Mesendoderm (in vitro differentiated cells): ENCODE measurements around the gene ADGRV1.

Experiments used
- DNase-seq: peaks from one replicate; pipeline ENCODE4 v3.0.0; 2013
- H2AK5ac ChIP-seq: 2 replicates; pipeline ENCODE4 v1.6.1; 2013; ENCODE audit warnings: low read length, inconsistent platforms
- H2BK120ac ChIP-seq: 2 replicates; pipeline ENCODE4 v1.6.1; 2013; ENCODE audit warnings: low read depth, mild to moderate bottlenecking, low read length, moderate library complexity, mixed read lengths
- H2BK15ac ChIP-seq: replicated peaks from 2 replicates; pipeline ENCODE4 v1.6.1; 2013; ENCODE audit warnings: low read depth, mild to moderate bottlenecking, moderate library complexity
- H2BK5ac ChIP-seq: 2 replicates; pipeline ENCODE4 v1.6.1; 2013; ENCODE audit warnings: low read length, inconsistent platforms
- H3K18ac ChIP-seq: 2 replicates; pipeline ENCODE4 v1.6.1; 2013; ENCODE audit warnings: mild to moderate bottlenecking, low read length, mixed read lengths
- H3K23ac ChIP-seq: one replicate; pipeline ENCODE4 v1.6.1; 2013; ENCODE audit warnings: low read length
- H3K27ac ChIP-seq: 2 replicates; pipeline ENCODE4 v1.5.1; 2013; ENCODE audit warnings: low read depth, mild to moderate bottlenecking, inconsistent platforms, low read length, moderate library complexity
- H3K27me3 ChIP-seq: 2 replicates; pipeline ENCODE4 v1.6.1; 2013; ENCODE audit warnings: low read length, control low read depth, mild to moderate bottlenecking, inconsistent platforms; ENCODE audit not compliant: insufficient read depth, poor library complexity
- H3K36me3 ChIP-seq: 2 replicates; pipeline ENCODE4 v1.6.1; 2013; ENCODE audit warnings: low read length, inconsistent platforms; ENCODE audit not compliant: control insufficient read depth, insufficient read depth
- H3K4ac ChIP-seq: one replicate; pipeline ENCODE4 v1.6.1; 2013; ENCODE audit warnings: low read depth, mild to moderate bottlenecking, low read length, moderate library complexity
- H3K4me1 ChIP-seq: 2 replicates; pipeline ENCODE4 v1.6.1; 2013; ENCODE audit warnings: low read depth, low read length, inconsistent platforms; ENCODE audit not compliant: control insufficient read depth
- H3K4me2 ChIP-seq: 2 replicates; pipeline ENCODE4 v1.6.1; 2013; ENCODE audit warnings: low read length
- H3K4me3 ChIP-seq: 2 replicates; pipeline ENCODE4 v1.5.1; 2013; ENCODE audit warnings: mild to moderate bottlenecking, low read length
- H3K56ac ChIP-seq: one replicate; pipeline ENCODE4 v1.6.1; 2013; ENCODE audit warnings: low read length
- H3K79me1 ChIP-seq: 2 replicates; pipeline ENCODE4 v1.6.1; 2013; ENCODE audit warnings: low read length, inconsistent platforms
- H3K79me2 ChIP-seq: 2 replicates; pipeline ENCODE4 v1.6.1; 2013; ENCODE audit warnings: mild to moderate bottlenecking, low read length; ENCODE audit not compliant: control insufficient read depth, insufficient read depth
- H3K9ac ChIP-seq: 2 replicates; pipeline ENCODE4 v1.6.1; 2013; ENCODE audit warnings: low read length, inconsistent platforms
- H4K5ac ChIP-seq: one replicate; pipeline ENCODE4 v1.6.1; 2013; ENCODE audit warnings: low read length
- H4K8ac ChIP-seq: one replicate; pipeline ENCODE4 v1.6.1; 2013; ENCODE audit warnings: low read depth, mild to moderate bottlenecking, control low read depth, low read length, moderate library complexity
- WGBS: extraction: QIAGEN DNeasy Blood & Tissue Kit; methylation state at CpG from one replicate; pipeline ENCODE4 v1.1.7; 2013; ENCODE audit warnings: low lambda C conversion rate, missing lambda C conversion rate; ENCODE audit not compliant: insufficient coverage; ENCODE audit errors: extremely low coverage; 5-methylcytosine and 5-hydroxymethylcytosine counted together

ADGRV1 gene

DNA sequence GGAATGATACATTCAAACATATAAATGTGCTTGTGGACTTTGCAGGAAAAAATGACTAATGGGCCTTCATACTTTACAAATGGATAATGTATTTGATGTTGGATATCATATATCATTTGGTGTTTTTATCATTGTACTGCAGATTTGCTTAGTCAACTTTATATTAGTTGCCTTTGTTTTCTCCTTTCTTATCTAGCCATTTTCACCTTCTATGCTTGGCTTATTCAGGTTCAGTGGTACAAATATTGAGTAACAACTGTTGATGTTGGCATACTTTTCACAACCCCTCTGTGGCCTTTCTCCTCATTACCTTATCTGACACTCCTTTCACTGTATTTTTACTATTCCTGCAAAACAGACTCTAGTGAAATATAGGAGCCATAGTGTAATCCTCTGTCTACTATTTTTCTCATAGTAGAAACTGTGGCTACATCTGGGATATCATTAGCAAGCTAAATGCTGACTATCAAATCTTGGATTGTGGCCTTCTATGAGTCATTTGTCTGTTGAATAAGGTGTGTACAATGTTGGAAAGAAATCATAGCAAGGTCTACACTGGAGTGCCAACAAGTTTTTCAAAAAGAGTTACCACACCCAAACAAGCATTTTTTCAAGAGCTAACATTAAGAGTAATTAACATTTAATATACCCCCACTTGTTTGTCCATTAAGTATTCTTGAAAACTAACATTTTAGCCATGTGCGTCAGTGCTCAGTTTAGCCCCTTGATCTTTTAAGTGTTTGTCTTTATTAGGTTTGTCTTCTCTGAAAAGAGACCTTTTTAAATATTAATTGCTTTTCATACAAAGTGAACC lies 330.1 kb downstream of the ADGRV1 start:
- no peak overlapping the region for H4K8ac ChIP-seq
- no peak overlapping the region for H3K4me2 ChIP-seq
- no CpG with 5 or more reads among the region's 1 CpG for WGBS
- no peak overlapping the region for H3K23ac ChIP-seq
- H2BK15ac ChIP-seq: no peak overlapping the region
- H2BK5ac ChIP-seq: no peak overlapping the region
- H3K18ac ChIP-seq: no peak overlapping the region
- no peaks in the 10 kb centered on the region for H3K27me3 ChIP-seq
- no peaks in the 10 kb centered on the region for H3K4me1 ChIP-seq
- H2AK5ac ChIP-seq: no peak overlapping the region
- no peak overlapping the region for H3K27ac ChIP-seq
- H3K9ac ChIP-seq: no peak overlapping the region
- no peaks in the 10 kb centered on the region for H3K79me2 ChIP-seq
- DNase-seq: no peak
- H3K79me1 ChIP-seq: no peaks in the 10 kb centered on the region
- no peak overlapping the region for H3K56ac ChIP-seq
- no peak overlapping the region for H2BK120ac ChIP-seq
- no peak overlapping the region for H3K4ac ChIP-seq
- no peak overlapping the region for H3K4me3 ChIP-seq
- H3K36me3 ChIP-seq: no peaks in the 10 kb centered on the region
- no peak overlapping the region for H4K5ac ChIP-seq

DNA sequence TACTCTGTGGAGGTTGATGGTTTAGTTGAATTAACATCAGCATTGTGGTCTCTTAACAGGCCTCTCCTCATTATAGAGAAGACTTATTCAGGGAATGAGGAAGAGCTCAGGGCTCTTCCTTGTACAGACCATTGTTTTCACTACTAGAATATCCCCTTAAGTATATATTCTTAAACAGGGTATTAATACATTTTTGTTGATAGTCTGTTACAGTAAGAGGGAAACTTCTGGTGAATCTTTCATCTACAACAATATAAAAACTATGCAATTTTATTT lies 330.7 kb downstream of the ADGRV1 start:
- Histone ChIP-seq H3K23ac (no peak overlapping the region), H3K36me3 (no peaks in the 10 kb centered on the region), H3K79me2 (no peaks in the 10 kb centered on the region), H2BK5ac (no peak overlapping the region), H2BK120ac (no peak overlapping the region), H4K5ac (no peak overlapping the region), H3K18ac (no peak overlapping the region), H2BK15ac (no peak overlapping the region), H2AK5ac (no peak overlapping the region), H3K4ac (no peak overlapping the region), H3K27me3 (no peaks in the 10 kb centered on the region), H3K4me1 (no peaks in the 10 kb centered on the region), H3K4me3 (no peak overlapping the region), H3K79me1 (no peaks in the 10 kb centered on the region), H3K9ac (no peak overlapping the region), H4K8ac (no peak overlapping the region), H3K4me2 (no peak overlapping the region), H3K56ac (no peak overlapping the region), H3K27ac (no peak overlapping the region)
- DNase-seq: no peak

DNA sequence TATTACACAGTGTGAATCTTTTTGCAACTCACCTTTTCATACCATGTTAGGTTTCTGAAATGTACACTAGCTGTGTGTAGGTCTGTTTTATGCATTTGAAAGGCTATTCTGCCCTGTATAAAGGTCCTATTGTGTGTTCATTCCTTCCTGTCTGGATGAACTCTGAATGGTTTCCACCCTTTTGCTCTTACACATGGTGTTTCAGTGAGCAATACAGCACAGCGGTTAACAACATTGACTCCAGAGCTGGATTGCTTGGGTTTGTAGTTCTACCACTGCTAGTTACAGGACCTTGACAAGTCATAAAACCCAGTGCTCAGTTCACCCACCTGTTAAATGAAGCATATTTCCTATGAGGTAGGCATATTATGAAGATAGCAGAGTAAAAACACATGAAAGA lies 331.6 kb downstream of the ADGRV1 start:
- Histone ChIP-seq H3K4me2 (no peak overlapping the region), H3K4ac (no peak overlapping the region), H2BK120ac (no peak overlapping the region), H2BK15ac (no peak overlapping the region), H3K9ac (no peak overlapping the region), H4K8ac (no peak overlapping the region), H3K23ac (no peak overlapping the region), H3K4me3 (no peak overlapping the region), H3K27ac (no peak overlapping the region), H3K79me2 (no peaks in the 10 kb centered on the region), H2AK5ac (no peak overlapping the region), H3K4me1 (no peaks in the 10 kb centered on the region), H3K56ac (no peak overlapping the region), H3K27me3 (no peaks in the 10 kb centered on the region), H4K5ac (no peak overlapping the region), H3K79me1 (no peaks in the 10 kb centered on the region), H2BK5ac (no peak overlapping the region), H3K36me3 (no peaks in the 10 kb centered on the region), H3K18ac (no peak overlapping the region)
- no CpG with 5 or more reads among the region's 1 CpG for WGBS
- no peak for DNase-seq

DNA sequence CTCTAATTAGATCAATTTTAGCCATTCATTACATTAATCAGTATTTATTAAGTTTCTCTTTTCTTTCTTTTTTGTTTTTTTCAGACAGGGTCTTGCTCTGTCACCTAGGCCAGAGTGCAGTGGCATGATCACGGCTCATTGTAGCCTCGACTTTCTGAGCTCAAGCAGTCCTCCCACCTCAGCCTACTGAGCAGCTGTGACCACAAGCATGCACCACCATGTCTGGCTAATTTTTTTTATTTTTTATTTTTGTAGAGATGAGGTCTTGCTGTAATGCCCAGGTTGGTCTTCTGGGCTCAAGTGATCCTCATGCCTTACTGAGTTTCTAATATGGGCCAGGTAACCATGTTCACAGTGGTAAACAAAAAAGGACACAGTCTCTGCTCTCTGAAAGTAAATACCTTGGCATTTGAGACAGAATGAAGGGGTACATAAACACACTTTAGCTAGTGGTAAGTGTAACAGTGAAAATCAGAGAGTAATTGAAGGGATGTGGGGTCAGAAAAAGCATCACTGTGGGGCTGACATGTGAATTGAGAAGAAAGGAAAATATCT lies 336.3 kb downstream of the ADGRV1 start:
- Histone ChIP-seq H2BK120ac (no peak overlapping the region), H2BK5ac (no peak overlapping the region), H3K79me2 (no peaks in the 10 kb centered on the region), H3K4me1 (no peaks in the 10 kb centered on the region), H3K27me3 (no peaks in the 10 kb centered on the region), H3K23ac (no peak overlapping the region), H3K36me3 (no peaks in the 10 kb centered on the region), H3K9ac (no peak overlapping the region), H2BK15ac (no peak overlapping the region), H3K4me2 (no peak overlapping the region), H3K18ac (no peak overlapping the region), H3K79me1 (no peaks in the 10 kb centered on the region), H3K27ac (no peak overlapping the region), H3K56ac (no peak overlapping the region), H3K4me3 (no peak overlapping the region), H2AK5ac (no peak overlapping the region), H4K5ac (no peak overlapping the region), H4K8ac (no peak overlapping the region), H3K4ac (no peak overlapping the region)
- no CpG with 5 or more reads among the region's 2 CpGs for WGBS
- no peak for DNase-seq

DNA sequence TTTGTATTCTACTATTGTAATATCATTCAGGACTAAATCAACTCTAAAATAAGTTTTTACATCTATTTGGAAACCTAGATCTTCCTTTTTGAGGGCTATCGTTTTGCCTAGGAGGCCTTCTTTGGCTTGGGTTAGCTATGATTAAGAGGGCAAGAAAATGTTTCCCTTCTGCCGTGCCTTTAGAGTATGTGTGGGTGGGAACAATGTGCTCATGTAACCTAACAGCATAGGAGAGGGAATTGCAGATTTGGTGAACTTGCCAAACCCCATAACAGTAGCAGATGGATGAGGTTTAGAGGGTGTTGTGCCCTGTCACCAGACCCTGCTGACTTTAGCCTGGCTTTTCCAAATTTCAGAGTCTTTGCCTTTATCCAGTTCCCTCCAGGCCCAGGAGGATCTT lies 339.0 kb downstream of the ADGRV1 start:
- H2BK5ac ChIP-seq: no peak overlapping the region
- DNase-seq: no peak
- H3K23ac ChIP-seq: no peak overlapping the region
- H2BK15ac ChIP-seq: no peak overlapping the region
- H3K79me1 ChIP-seq: no peaks in the 10 kb centered on the region
- no peak overlapping the region for H4K8ac ChIP-seq
- H2BK120ac ChIP-seq: no peak overlapping the region
- no CpG with 5 or more reads among the region's 2 CpGs for WGBS
- no peak overlapping the region for H2AK5ac ChIP-seq
- no peak overlapping the region for H3K27ac ChIP-seq
- no peaks in the 10 kb centered on the region for H3K4me1 ChIP-seq
- no peaks in the 10 kb centered on the region for H3K79me2 ChIP-seq
- H3K4ac ChIP-seq: no peak overlapping the region
- H3K4me3 ChIP-seq: no peak overlapping the region
- H3K4me2 ChIP-seq: no peak overlapping the region
- H3K18ac ChIP-seq: no peak overlapping the region
- H3K36me3 ChIP-seq: no peaks in the 10 kb centered on the region
- no peaks in the 10 kb centered on the region for H3K27me3 ChIP-seq
- no peak overlapping the region for H3K56ac ChIP-seq
- no peak overlapping the region for H3K9ac ChIP-seq
- H4K5ac ChIP-seq: no peak overlapping the region
